Hematopoietic multipotent progenitor cell treated with erythropoietin and hydrocortisone succinate and interleukin-3 and kit ligand, for 4 days (in vitro differentiated cells): ENCODE results near the gene MAGED1.
A peak's percentile ranks its signal among the peaks of the same experiment; 100 is the strongest.
"Not testable (repeated sequence)": the region's sequence is repeated elsewhere in the genome, so short reads cannot be mapped to it uniquely, and the experiment has no call there.

Experiments
- DNase-seq: peaks from one replicate; pipeline ENCODE4 v3.0.0-alpha.2; 2015

Gene MAGED1

DNA sequence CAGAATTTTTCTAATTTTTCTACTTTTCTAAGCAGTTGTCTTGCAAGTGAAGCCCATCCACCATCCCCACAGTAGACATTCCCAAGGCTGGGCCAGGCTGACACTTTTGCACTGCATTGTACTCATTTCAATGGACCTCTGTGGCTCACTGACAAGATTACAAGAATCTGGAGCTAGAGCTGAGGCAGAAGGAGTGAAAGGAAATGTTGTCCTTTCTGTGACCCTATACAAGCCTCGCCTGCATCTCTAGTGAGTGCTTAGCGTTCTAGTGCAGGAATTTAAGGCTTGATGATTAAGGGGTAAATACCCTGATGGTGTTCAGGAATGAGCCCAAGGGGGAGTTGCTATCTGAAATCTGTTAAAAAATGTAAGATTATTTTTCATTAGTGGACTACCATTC is 6.3 kb downstream of the MAGED1 start:
- DNase-seq: no peak

DNA sequence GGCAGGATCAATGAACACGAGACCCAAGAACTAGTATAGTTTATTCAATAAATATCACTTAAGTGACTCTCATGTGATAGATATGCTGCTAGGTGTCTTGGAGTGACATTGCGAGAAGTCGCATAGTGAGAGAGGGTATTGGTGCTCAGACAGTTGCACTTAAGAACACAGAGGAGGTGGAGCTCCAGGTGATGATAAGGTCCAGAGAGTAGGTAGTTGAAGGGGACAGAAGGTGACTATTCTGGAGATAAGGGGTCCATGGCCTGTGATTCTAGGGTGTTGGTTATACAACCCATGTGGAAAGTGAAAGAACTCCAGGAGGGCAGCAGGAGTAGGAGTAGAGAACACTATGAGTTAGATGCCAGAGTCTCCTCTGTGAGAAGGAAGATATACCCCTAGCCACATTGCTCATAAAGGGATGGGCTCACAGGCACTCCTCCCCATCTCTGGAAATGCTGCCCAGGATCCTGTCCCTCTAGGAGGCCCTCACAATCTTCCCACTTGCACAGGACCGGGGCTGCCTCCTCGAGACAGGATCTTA is 9.2 kb downstream of the MAGED1 start:
- DNase-seq: no peak

DNA sequence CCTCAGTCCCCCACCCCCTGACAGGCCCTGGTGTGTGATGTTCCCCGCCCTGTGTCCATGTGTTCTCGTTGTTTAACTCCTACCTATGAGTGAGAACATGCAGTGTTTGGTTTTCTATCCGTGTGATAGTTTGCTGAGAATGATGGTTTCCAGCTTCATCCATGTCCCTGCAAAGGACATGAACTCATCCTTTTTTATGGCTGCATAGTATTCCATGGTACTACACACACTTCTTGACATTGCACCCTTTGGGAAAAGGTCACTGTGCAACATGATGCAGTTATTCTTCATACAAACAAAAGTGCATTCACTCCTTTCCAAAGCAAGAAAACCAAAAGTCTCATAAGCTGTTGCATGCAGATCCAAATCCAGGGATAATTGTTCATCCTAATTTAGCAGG is 11.7 kb downstream of the MAGED1 start:
- not testable (repeated sequence) for DNase-seq

DNA sequence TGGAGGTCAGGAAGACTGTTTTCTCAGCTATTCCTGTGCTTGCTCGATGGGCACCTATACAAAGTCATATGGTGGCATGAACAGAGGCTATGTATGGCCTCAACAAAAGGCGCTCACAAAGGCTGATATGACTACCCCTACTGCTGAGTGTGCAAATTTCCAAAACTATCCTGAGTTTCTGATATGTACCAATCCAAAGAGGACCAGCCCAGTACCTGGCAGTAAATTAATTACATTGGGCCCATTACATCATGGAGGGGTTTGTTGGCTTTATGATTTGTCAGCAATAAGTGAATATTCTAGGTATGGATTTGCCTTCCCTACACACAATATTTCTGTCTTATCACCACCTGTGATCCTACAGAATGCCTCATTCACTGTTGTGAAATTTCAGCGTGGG is 12.3 kb downstream of the MAGED1 start:
- DNase-seq: no peak

DNA sequence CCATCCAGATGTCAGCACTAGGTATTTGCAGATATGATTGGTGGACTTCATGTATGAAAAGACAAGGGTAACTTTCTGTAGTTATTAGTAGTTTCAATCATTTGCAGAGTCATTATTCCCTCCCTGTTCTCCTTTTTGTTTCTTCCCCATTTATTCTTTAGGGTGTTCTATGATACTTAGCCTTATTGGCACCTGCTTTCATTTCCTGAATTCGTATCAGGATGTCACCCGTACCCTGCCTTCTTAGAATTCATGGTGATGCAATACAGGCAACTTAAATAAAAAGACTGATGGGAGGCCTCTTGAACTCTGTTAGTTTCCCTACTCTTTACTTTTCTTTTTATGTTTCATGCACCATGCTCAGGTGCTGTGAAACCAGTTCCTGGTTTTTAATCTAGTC is 24.2 kb downstream of the MAGED1 start:
- DNase-seq: peak; percentile 61

DNA sequence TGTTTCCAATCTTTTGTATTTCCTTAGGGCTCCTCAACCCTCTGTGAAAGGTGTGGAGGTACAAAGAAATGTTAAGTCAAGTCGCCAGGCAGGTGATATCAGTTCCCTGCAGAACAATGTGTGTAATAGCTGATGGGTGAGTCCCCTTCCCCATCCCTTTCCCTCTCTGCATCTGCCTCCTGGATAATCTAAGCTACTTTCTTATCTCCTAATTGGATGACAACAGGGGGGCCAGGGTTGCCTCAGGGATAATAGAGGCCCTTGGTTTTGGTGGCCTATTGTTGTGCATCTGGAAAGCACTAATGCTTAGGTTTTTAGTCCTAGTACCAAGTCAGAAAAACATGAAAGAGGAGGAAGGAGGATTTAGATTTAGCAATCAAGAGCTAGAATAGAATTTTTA is 29.1 kb downstream of the MAGED1 start:
- no peak for DNase-seq

DNA sequence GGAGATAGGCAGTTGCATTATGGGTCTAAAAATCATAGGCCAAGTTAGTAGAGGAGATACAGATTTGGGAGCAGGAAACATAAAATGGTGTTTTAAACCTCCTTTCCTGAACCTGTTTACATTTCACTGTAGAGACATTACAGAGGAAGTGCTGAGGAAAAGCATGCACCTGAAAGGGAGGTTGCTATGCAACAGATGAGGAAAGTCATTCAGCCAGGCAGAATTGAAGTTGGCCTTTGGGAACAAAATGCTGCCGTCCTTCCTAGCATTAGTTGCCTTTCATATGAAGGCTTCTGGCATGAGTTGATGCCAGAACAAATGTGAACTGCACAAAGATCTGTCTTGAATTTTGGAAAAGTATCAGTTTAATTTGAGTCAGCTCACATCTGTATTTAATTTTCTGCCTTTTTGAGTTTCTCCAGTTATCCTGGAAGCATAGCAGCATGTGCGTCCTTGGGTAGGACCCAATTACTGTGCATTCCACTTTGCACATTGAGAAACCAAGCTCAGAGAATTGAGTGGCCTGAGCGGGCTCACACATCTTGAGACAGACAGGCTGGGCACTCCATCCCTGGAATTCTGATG is 38.2 kb downstream of the MAGED1 start:
- no peak for DNase-seq
